GM19467 (cell line): ENCODE results near the gene LILRB1.
"Not testable (repeated sequence)": the region's sequence is repeated elsewhere in the genome, so short reads cannot be mapped to it uniquely, and the experiment has no call there.

Source experiments
- ATAC-seq: cut with Tn5 transposase; IDR thresholded peaks from one replicate; pipeline ENCODE4 v1.9.1; 2021; ENCODE audit warnings: mild to moderate bottlenecking, moderate library complexity; ENCODE audit not compliant: unreplicated experiment

Gene LILRB1

GRCh38 chr19:54624934-54625730 is 5.2 kb upstream of the LILRB1 start:
- not testable (repeated sequence) for ATAC-seq

DNA sequence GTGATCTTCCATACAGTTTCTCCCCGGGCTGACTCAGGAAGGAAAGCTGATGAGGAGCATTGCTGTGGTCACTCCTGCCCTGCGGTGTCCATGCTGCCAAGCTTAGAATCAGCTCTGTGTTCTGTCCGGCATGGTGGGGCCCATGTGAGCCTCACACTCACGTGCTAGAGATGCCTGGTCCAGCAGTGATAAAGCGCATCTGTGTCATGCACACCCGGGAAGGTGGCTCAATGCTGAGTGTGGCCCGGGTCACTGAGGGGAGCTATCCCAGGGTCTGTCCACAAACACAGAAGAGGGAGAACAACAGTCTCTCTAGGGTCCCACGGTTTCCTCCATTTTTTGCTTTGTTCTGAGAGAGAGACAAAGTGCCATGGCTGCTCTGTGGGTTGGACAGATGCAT is 3.5 kb upstream of the LILRB1 start:
- ATAC-seq, result no peak

DNA sequence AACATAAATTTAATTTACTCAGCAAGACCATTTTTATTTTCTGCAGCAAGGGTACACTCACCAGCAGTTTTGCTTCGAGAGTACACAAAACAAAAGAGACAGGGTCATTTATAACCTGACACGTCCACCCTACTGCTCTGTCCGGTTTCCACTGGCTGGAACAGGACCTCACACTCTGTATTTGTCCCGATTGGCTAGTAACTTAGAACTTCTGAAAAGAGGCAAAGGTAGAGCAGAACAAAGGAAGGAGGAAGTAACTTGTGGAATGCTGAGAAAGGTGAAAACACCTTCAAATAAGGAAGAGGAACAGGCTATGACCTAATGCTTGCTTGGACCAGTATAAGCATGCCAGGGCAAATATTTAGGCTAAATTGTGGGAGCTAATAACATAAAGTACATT is 2.4 kb upstream of the LILRB1 start:
- not testable (repeated sequence) for ATAC-seq

DNA sequence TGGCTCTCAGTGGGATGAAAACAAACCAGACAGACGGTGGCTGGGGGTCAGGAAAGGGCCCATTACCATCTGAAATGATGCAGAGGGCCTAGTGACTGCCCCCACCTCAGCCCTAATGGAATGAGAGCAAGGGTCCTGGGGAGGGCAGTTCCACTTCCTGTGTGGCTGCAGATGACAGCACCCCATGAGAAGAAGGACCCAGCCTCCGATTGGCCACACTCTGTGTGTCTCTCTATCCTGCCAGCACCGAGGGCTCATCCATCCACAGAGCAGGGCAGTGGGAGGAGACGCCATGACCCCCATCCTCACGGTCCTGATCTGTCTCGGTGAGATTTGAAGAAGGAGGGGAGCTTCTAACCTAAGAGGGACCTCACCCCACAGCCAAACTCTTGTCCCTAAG is 498 bp downstream of the LILRB1 start:
- ATAC-seq, result no peak

GRCh38 chr19:54631489-54632337 is 1.4 kb downstream of the LILRB1 start:
- ATAC-seq, result not testable (repeated sequence)

- ATAC-seq, result not testable (repeated sequence)
Measured at GRCh38 chr19:54632517-54632916, 2.2 kb downstream of the LILRB1 start.

GRCh38 chr19:54633401-54633800 is 3.1 kb downstream of the LILRB1 start:
- no peak for ATAC-seq

GRCh38 chr19:54636081-54636480 is 5.8 kb downstream of the LILRB1 start:
- ATAC-seq, result not testable (repeated sequence)

GRCh38 chr19:54638683-54639082 is 8.4 kb downstream of the LILRB1 start:
- ATAC-seq, result no peak

DNA sequence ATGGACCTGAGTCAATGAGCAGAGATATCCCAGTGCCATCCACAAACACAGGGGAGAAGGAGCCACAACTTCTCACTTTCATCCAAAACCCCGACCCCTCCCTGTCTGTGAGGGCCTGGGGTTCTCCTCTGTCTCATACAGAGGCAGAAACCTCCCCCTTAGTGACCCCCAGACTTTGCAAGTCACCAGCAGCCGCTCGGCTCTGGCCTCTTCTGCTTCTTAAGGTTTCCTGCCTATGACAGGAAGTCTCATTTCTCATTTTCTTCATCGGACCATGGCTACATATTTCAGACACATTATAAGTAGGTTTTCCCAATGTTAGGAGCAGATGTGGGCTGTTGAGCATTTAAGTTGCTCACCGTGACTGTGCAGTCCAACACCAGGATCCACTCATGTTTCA is 12.7 kb downstream of the LILRB1 start:
- not testable (repeated sequence) for ATAC-seq

GRCh38 chr19:54643583-54643982 is 13.3 kb downstream of the LILRB1 start:
- ATAC-seq, result not testable (repeated sequence)

GRCh38 chr19:54644056-54644455 is 13.8 kb downstream of the LILRB1 start:
- no peak for ATAC-seq

DNA sequence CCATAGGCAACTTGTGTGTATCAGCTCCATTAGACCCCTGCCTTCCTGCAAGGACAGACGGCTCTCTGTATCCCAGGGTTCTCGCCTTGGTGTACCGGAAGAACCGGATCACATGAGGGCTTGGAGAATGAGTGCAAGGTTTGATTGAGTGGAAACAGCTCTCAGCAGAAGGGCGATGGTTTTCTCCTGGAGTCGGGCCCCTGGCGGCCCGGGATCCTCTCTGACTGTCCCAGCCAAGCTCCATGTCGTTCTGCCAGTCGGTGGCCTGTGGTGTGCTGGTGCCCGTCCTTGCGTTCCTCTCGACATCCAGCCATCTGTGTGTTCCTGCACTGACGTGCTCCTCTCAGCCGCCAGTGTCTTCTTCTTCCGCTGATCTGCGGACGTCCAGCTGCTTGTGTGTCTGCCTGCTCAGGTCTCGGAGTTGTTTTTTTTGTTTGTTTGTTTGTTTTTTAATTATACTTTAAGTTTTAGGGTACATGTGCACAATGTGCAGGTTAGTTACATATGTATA is 16.1 kb downstream of the LILRB1 start:
- no peak for ATAC-seq

- no peak for ATAC-seq
Measured at GRCh38 chr19:54648129-54648528, 17.8 kb downstream of the LILRB1 start.

DNA sequence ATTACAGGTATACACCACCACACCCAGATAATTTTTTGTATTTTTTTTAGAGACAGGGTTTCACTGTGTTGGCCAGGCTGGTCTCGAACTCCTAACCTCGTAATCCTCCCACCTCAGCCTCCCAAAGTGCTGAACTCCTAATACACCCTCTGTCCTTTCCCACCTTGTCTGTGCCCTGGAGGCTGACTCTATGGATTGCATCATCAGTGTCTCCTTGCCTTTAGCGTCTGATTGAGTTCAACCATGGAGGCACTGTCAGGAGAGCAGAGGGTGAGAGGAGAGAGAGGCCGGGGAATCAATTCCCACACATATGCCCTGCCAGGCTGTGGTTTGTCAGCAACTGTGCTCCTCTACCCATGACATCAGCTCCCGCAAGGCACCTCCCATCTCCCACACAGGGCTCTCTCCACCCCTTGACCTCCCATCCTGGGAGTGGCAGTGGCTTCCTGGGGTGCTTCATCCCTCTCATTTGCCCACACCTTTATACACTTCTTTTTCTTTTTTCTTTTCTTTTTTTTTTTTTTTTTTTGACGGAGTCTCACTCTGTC is 19.9 kb downstream of the LILRB1 start:
- no peak for ATAC-seq

DNA sequence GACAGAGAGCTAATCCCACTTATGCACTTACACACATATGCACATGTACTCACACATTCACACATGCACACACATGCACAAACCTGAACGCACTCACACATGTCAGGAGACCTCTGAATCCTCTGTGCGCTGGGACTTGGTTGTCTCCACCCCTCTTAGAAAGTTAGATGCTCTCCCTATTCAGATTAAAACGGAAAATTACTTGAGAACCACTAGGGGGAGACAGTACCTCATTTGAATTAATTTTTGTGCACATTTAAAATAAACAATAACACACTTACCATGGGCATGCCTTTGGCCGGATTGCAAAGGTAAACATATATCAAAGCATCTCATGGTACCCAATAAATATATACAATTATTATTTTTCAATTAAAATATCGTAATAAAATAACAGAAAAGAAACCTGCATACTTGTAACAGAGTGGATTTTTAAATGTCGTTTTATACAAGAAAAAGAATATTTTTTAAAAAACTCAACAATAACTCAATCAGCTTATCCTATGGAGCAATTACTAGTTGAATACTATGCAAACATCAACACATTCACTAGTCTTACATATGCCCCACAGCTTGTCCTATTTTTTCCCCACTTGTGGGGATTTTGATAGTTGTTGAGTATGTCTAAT is 23.0 kb downstream of the LILRB1 start:
- no peak for ATAC-seq

GRCh38 chr19:54654447-54655321 is 24.4 kb downstream of the LILRB1 start:
- ATAC-seq, result no peak

- no peak for ATAC-seq
Measured at GRCh38 chr19:54659300-54659699, 29.0 kb downstream of the LILRB1 start.

DNA sequence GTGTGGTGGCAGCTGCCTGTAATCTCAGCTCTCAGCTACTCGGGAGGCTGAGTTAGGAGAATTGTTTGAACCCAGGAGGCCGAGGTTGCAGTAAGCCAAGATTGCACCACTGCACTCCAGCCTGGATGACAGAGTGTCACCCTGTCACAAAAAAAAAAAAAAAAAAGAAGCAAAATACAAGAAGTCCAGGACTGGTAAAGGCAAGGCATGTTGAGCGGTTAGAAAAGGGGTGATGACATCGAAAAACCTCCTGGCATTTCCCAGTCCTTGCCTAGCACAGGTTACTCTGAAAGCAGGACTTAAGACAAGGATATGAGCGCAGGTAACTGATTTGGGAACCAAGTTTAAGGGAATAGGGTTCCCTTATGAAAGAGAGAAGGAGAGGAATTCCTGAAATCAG is 30.0 kb downstream of the LILRB1 start:
- ATAC-seq, result no peak

DNA sequence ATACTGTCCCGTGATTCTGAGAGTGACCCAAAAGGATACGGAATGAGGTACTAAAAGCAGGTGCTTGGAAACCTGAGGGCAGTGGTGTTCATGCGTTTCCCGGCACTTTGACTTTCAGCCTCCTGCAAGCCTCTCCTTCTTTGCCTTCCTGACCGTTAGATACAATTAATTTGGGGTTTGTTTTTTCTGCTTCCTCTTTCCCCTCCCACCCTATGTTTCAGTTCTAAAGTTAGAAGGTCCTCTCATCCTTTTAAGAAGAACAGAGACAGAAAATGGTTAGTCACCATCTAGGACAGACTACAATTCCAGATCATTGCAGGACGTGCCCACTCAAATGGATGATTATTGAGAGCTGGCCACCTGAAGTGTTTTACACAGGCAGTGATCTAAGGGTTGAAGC is 30.7 kb downstream of the LILRB1 start:
- no peak for ATAC-seq
